CD4-positive, alpha-beta T cell treated with Interleukin-4 for 4 hours (primary cell): ENCODE results near the gene CALD1.

Source experiments
- DNase-seq: peaks from one replicate; pipeline ENCODE4 v3.0.0-alpha.2; 2020

The CALD1 gene

DNA sequence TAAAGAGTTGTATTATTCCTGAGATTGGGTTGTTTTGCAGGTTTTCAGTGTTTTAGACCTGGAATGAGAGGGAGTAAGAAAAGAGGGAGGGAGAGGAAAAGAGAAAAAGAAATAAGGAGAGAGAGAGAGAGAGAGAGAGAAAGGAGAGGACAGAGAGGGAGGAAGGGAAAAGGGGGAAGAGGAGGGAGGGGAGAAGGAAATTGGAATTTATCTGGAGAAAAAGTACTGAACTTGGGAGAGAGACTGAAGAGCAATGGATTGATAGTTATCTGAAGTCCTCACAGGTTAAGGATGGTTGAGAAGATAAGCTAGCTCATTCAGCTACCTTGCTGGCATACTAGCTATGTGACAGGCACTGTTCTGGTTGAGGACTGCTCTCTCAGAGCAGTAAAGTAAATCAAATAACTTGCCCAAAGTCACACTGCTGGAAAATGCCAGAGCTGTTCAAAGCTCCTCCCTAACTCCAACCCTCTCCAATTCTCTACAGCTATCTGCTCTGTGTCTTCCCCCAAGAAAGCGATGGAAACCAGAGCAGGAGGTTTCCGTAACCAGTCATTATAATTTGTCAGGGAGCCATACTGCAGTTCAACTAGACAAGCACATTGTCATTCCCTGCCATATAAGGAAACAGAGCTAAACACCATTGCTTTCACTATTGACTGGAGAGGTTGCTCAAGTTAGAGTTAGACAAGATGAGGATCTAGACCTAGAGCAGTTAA lies 10.7 kb downstream of the CALD1 start:
- DNase-seq = no peak

GRCh38 chr7:134792968-134793367 lies 13.5 kb downstream of the CALD1 start:
- no peak for DNase-seq

DNA sequence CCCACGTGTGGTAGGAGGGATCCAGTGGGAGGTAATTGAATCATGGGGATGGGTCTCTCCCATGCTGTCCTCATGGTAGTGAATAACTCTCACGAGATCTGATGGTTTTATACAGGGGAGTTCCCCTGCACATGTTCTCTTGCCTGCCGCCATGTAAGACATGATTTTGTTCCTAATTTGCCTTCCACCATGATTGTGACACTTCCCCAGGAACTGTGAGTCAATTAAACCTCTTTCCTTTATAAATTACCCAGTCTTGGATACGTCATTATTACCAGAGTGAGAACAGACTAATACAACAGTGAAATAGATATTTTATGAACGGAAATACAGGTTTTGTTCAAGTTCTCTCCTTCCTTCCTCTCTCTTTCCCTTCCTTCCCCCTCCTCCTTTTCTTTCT lies 15.8 kb downstream of the CALD1 start:
- no peak for DNase-seq

GRCh38 chr7:134798155-134798554 lies 18.7 kb downstream of the CALD1 start:
- no peak for DNase-seq

DNA sequence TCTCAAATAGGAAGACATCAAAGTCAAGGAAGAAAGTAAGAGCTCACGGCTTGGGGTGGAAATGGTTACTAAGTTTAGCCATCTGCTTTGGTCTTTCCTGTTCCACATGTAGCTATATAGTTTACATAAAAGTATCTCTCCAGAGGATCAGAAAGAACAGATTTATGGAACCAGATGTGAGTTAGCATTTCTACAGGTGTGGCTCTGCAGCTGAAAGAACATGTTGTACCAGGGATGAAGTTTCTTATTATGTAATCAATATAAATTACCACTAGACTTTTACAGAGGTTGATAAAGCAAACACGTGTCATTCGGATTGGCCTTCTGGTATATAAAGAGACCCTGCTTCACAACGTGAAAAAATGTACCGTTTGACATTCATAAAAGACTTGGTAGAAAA lies 19.9 kb downstream of the CALD1 start:
- no peak for DNase-seq

DNA sequence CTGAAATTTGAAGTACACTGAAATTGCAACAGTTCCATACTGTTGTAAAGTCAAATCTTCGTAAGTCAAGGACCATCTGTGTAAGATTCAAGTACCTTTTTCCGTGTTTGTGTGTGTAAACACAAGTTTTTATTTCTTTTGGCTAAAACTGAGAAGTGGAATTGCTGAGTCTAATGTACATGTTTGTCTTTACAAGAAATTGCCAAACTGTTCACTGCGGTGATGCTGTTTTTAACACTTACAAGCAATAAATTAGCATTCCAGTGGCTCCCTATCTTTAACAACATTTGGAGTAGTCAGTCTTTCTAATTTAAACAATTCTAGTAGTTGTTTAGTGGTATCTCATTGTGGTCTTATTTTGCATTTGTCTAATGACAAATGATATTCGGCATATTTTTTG lies 23.3 kb downstream of the CALD1 start:
- DNase-seq = no peak

- no peak for DNase-seq
Measured at GRCh38 chr7:134804351-134804750, 24.9 kb downstream of the CALD1 start.

DNA sequence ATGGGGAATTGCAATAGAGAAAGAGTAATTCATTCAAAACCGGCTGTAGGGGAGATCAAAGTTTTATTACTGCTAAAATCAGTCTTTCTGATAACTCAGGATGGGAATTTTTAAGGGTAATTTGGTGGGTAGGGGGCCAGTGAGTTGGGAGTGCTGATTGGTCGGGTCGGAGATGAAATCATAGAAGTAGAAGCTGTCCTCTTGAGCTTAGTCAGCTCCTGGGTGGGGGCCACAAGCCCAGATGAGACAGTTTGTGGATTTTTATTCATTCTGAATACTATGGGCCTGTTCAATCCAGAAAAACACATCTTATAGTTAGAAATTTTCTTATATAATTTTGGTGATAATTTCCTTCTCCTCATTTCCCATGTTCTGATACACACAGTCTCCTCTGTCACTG lies 25.4 kb downstream of the CALD1 start:
- no peak for DNase-seq

- no peak for DNase-seq
Measured at GRCh38 chr7:134806197-134806596, 26.8 kb downstream of the CALD1 start.

- DNase-seq = no peak
Measured at GRCh38 chr7:134809616-134810015, 30.2 kb downstream of the CALD1 start.

DNA sequence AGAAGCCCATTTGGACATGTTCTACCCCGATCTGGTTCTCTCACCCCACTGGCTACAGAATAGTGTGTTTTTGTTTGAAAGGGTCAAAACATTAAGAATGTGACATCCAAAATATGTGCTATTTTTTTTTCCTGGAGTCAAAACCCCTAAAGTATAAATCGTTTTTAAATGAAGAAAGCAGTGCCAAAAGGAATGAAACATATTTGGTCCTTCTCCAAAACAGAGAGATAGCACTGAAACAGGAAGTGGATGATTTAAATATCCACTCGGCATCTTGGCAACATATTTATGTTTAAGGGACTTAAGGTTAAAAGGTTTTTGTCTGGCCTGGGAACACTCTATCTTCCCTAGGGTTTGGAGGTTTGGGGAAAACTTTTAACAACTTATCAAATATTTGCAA lies 32.3 kb downstream of the CALD1 start:
- DNase-seq = no peak

DNA sequence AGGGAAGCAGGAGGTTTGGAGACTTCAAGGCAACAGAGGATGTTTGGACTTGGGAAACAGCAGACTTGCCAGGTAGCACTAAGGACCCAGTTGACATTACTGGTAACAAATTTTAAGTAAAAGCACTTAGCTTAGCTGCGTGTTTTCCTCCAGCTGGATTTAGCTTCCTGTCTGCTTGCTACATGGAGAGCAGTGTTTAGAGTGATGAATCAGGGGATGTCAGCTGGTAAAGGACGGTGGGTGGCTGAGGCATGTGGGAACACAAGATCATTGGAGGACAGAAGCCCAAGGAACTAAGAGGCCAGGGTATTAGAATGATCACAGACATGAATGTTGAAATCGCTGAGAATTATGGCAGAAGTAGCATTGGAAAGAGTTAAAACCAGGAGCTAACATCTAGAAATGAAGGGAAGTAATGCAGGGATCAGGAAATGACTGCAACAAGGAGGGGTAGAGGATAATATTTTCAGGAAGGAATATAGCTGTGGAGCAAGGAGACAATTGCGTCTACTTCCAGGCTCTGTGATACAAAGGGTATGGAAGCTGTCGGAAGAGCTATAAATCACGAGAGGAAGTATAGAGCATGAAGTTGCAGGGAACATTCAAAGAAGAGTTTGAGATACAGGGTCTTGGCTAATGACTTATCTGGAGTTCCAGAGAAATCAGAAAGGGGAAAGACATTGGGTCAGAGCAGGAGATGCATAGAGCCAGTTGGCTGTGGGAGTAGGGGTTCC lies 34.4 kb downstream of the CALD1 start:
- no peak for DNase-seq

- DNase-seq = no peak
Measured at GRCh38 chr7:134814730-134815364, 35.4 kb downstream of the CALD1 start.

DNA sequence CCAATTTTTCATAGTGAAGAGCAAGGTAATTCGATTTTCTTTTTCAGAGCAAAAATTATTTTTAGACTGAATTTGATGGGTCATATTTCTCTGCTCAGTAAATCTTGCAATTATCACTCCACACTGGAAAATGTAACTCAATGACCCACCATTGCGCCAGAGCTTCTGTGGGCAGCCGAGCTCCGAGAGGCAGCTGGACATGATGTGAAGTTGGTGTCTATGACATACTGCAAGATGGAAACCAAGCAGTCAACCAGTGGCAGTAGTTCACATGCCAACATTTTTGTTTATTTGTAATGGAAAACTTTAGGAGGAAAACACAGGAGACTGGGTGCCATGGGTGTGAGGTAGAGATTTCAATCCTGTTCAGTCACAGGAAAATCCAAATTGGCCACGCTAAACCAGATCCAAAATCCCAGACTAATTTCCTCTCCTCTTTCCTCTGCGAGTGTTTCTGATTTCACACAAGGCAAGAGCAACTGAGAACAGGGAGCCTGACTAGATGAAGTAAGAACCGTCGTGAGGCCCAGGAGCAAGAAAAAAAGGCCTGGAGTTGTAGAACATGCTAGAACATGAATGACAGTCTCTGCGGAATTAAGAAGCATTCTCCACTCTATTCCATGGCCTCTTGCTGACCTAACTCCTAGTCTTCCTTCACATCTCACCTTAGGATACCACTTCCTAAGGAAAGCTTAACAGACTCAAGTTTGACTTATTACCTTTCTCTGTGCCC lies 39.3 kb downstream of the CALD1 start:
- DNase-seq = no peak

DNA sequence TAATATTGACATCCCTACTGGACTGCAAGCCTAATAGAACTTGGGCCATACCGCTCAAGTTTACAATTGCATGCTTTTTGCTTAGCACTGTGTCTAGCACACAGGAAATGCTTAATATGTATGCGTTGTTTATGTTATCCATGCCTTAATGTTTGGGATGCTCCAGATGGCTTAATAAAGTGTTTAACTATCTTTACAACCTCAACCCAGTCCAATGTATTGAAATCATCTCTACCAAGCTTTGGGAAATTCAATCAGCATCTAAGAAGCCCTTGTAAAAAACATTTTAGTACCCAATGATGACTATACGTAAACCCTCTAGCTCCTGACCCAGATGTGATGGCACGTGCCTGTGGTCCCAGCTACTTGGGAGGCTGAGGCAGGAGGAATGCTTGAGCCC lies 40.0 kb downstream of the CALD1 start:
- DNase-seq = no peak

- no peak for DNase-seq
Measured at GRCh38 chr7:134820295-134820694, 40.9 kb downstream of the CALD1 start.

DNA sequence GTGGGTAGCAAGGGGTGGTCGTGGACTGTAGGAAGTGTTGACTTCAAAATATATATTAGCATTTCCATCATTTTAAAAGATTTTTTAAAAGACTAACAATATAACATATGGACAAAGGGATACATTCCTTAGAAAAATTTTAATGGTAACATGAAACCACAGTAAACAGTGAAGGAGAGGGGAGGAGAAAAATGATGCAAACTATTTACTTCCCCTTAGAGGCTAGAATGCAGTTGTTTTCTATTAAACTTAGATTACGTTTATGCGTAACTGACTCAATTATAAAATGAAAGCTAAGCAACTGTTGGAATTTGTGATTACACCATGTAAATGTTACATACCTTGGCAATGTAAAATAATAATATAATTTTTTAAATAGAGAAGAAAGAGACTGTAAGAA lies 41.3 kb downstream of the CALD1 start:
- DNase-seq = no peak

- DNase-seq = no peak
Measured at GRCh38 chr7:134823400-134823799, 44.0 kb downstream of the CALD1 start.

- no peak for DNase-seq
Measured at GRCh38 chr7:134825666-134826065, 46.2 kb downstream of the CALD1 start.

GRCh38 chr7:134826105-134826504 lies 46.7 kb downstream of the CALD1 start:
- no peak for DNase-seq

DNA sequence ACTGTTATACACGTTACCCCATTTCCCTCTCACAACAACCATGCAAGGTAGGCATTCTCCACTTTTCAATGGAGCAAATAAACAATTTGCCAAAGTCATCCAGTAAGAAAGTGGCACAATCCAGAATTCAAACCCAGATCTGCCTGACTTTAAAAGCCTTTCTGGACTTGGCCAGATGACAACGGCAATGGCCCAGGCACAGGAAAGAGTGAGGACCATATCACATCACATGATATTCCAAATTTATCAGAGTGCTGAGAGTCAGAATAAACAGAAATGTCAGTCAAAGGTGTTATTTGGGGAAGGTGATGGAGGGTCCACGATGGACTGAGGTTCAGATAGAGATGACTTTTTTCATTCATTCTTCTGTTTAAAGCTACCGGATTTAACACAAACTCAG lies 48.0 kb downstream of the CALD1 start:
- no peak for DNase-seq

GRCh38 chr7:134827889-134828288 lies 48.5 kb downstream of the CALD1 start:
- no peak for DNase-seq

DNA sequence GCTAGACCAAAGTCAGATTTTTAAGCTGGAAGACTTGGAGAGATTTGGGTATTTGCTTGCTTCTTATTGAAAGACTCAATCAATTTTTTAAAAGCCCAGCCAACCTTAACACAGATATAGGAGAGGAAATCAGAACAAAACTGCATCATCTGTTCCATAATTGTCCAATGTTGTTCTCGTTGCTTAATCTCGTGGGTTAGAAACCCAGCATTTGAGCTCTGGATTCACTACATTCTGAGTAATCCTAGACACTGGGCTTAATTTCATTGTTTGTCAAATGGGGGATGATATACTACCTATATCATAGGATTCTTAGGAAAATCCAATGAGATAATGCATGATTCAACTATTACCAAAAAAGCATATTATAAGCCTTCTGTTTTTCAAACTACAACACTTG lies 48.9 kb downstream of the CALD1 start:
- DNase-seq = no peak
